ENCODE results near the gene ADAM19. TPM values are rescaled to one million over a fixed set of nuclear protein-coding genes. Genes with fewer than 3 reads are reported as not detected.

Gene ADAM19
- total and polyA plus RNA-seq, 2 experiments from 2014 or later, result 6.0 to 8.6 TPM

DNA sequence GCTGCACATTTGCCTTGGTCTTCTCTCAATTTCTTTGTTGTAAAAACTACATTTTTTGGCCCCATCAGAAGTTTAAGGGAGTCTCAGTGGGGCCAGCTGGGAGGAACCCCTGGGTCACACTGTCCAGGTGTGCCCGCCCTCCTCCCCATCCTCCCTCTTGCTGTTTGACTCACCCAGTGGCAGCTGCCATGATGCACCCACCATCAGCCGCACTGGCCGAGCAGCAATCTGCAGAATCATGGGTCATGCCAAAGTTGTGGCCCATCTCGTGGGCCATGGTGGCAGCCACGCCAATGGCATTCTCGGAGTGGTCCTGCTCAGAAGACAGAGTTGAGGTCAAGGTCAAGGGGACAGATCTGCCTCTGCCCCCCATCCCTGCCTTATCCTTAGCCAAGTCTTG lies 70.1 kb downstream of the ADAM19 start:
- Histone ChIP-seq H3K9me2 (replicated peaks; ENCODE audit: insufficient read depth) (no peaks in the 10 kb centered on the region), H3K4me3 (no peak overlapping the region), H3K9me3 (ENCODE audit: low read depth) (no peaks in the 10 kb centered on the region), H3K36me3 (replicated peaks; ENCODE audit: insufficient read depth, low read depth) (no peaks in the 10 kb centered on the region), H3K4me1 (ENCODE audit: insufficient read depth) (no peaks in the 10 kb centered on the region), H2AFZ (no peak overlapping the region), H3K27ac (no peak overlapping the region), H3K79me2 (no peaks in the 10 kb centered on the region), H4K20me1 (ENCODE audit: insufficient read depth, poor library complexity, severe bottlenecking) (no peaks in the 10 kb centered on the region), H3K4me2 (no peak overlapping the region), H3K27me3 (no peaks in the 10 kb centered on the region)
- 98% methylated on average over 6 of the region's 6 CpGs for WGBS (ENCODE audit: low lambda C conversion rate, missing lambda C conversion rate)
- TF ChIP-seq, protein P1, sequence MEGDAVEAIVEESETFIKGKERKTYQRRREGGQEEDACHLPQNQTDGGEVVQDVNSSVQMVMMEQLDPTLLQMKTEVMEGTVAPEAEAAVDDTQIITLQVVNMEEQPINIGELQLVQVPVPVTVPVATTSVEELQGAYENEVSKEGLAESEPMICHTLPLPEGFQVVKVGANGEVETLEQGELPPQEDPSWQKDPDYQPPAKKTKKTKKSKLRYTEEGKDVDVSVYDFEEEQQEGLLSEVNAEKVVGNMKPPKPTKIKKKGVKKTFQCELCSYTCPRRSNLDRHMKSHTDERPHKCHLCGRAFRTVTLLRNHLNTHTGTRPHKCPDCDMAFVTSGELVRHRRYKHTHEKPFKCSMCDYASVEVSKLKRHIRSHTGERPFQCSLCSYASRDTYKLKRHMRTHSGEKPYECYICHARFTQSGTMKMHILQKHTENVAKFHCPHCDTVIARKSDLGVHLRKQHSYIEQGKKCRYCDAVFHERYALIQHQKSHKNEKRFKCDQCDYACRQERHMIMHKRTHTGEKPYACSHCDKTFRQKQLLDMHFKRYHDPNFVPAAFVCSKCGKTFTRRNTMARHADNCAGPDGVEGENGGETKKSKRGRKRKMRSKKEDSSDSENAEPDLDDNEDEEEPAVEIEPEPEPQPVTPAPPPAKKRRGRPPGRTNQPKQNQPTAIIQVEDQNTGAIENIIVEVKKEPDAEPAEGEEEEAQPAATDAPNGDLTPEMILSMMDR (IDR thresholded peaks at IDR 0.05; ENCODE audit: poor library complexity), result no peak
- TF ChIP-seq EZH2 (IDR thresholded peaks at IDR 0.05; ENCODE audit: borderline replicate concordance) (no peak), EZH2phosphoT487 (IDR thresholded peaks at IDR 0.05; ENCODE audit: low read depth, severe bottlenecking, unreplicated experiment) (no peak)
- DNase-seq (ENCODE audit: low spot score), result no peak

DNA sequence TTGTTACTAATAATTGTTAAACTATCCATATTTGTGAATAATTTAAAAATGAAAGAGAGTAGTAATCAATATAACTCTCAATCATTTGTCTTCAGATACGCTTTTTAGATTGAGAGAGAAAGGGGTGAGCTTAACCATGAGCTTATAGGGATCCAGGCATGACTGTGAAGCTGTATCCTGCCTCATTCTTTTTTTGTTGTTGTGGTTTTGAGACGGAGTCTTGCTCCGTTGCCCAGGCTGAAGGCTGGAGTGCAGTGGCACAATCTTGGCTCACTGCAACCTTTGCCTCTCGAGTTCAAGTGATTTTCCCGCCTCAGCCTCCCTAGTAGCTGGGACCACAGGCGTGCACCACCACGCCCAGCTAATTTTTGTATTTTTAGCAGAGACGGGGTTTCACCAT lies 71.5 kb downstream of the ADAM19 start:
- no peak for TF ChIP-seq EZH2phosphoT487 (IDR thresholded peaks at IDR 0.05; ENCODE audit: low read depth, severe bottlenecking, unreplicated experiment)
- TF ChIP-seq, protein P1 (IDR thresholded peaks at IDR 0.05; ENCODE audit: poor library complexity), result no peak
- no peak for TF ChIP-seq EZH2 (IDR thresholded peaks at IDR 0.05; ENCODE audit: borderline replicate concordance)
- H3K27ac ChIP-seq, result no peak overlapping the region
- no peaks in the 10 kb centered on the region for H4K20me1 ChIP-seq (ENCODE audit: insufficient read depth, poor library complexity, severe bottlenecking)
- no peaks in the 10 kb centered on the region for H3K36me3 ChIP-seq (replicated peaks; ENCODE audit: insufficient read depth, low read depth)
- no peaks in the 10 kb centered on the region for H3K4me1 ChIP-seq (ENCODE audit: insufficient read depth)
- H3K79me2 ChIP-seq, result no peaks in the 10 kb centered on the region
- H3K9me3 ChIP-seq (ENCODE audit: low read depth), result no peaks in the 10 kb centered on the region
- no peak for DNase-seq (ENCODE audit: low spot score)
- no peak overlapping the region for H3K4me3 ChIP-seq
- no peaks in the 10 kb centered on the region for H3K27me3 ChIP-seq
- H3K9me2 ChIP-seq (replicated peaks; ENCODE audit: insufficient read depth), result no peaks in the 10 kb centered on the region
- H3K4me2 ChIP-seq, result no peak overlapping the region
- no peak overlapping the region for H2AFZ ChIP-seq
- WGBS (ENCODE audit: low lambda C conversion rate, missing lambda C conversion rate), result 87% methylated on average over 8 of the region's 8 CpGs

GRCh38 chr5:157502143-157502647 lies 73.4 kb downstream of the ADAM19 start:
- 83% methylated on average over 8 of the region's 8 CpGs for WGBS (ENCODE audit: low lambda C conversion rate, missing lambda C conversion rate)
- Histone ChIP-seq H2AFZ (no peak overlapping the region), H3K4me1 (ENCODE audit: insufficient read depth) (no peaks in the 10 kb centered on the region), H3K9me2 (replicated peaks; ENCODE audit: insufficient read depth) (no peaks in the 10 kb centered on the region), H4K20me1 (ENCODE audit: insufficient read depth, poor library complexity, severe bottlenecking) (no peaks in the 10 kb centered on the region), H3K36me3 (replicated peaks; ENCODE audit: insufficient read depth, low read depth) (no peaks in the 10 kb centered on the region), H3K9me3 (ENCODE audit: low read depth) (no peaks in the 10 kb centered on the region), H3K4me3 (no peak overlapping the region), H3K27ac (no peak overlapping the region), H3K4me2 (no peak overlapping the region), H3K27me3 (no peaks in the 10 kb centered on the region), H3K79me2 (no peaks in the 10 kb centered on the region)
- TF ChIP-seq EZH2phosphoT487 (IDR thresholded peaks at IDR 0.05; ENCODE audit: low read depth, severe bottlenecking, unreplicated experiment), result no peak
- TF ChIP-seq, protein P1 (IDR thresholded peaks at IDR 0.05; ENCODE audit: poor library complexity), result no peak
- no peak for TF ChIP-seq EZH2 (IDR thresholded peaks at IDR 0.05; ENCODE audit: borderline replicate concordance)
- DNase-seq (ENCODE audit: low spot score), result no peak
